ENCODE results near the gene PSMG2. TPM values are rescaled to one million over a fixed set of nuclear protein-coding genes. Genes with fewer than 3 reads are reported as not detected.

PSMG2 gene
- total and polyA plus RNA-seq, 9 of the 15 experiments (the other 6 are each of a cell fraction or from before 2014, with no cell fraction given) = 59.9 to 271 (median 111) TPM

DNA sequence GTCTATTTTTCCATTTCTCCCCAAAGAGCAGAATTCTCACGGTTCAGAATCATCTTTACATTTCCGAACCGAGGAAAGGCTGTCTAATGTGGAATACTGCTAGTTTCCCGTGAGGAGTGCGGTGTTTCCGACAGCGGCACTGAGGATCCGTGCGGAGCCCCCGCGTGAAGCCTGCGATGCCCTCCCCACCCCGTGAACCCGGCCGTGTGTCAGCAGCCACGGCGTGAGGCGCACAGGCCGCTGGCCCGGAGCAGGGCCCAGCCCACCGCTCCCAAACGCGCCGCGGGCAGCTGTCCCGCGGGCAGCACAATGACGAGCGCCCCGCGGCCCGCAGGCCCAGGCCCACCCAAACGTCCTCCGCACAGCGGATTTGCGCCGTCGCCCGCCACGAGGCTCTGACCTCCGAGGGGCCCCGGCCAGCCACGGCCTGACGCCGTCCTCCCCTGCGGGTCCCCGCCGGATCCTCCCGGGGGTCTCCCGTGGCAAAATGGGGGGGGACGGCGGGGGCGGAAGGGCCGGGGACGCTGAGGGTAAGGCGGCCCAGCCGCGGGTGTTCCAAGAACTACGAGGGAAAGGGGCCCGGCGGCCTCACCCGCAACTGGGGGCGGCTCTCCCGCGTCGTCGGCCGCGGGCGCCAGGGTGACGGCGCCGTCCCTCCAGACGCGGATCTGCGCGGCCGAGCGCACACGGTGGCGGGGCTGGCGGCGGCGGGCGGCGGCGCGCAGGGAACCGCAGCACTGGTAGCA is 45.7 kb upstream of the PSMG2 start (continued):
- no peak for TF ChIP-seq PURB (CRISPR knock-in tag; IDR thresholded peaks at IDR 0.05; ENCODE audit: low read depth)
- TF ChIP-seq POLR3G (IDR thresholded peaks at IDR 0.05; ENCODE audit: extremely low read depth, insufficient read length, insufficient replicate concordance) = no peak
- TF ChIP-seq JUNB (CRISPR knock-in tag; conservative IDR thresholded peaks at IDR 0.05) = no peak
- TF ChIP-seq ZNF282 (CRISPR knock-in tag; IDR thresholded peaks at IDR 0.05) = no peak
- no peak for TF ChIP-seq ZFP36 (IDR thresholded peaks at IDR 0.05; ENCODE audit: low read depth, low read length, partially characterized antibody)
- no peak for TF ChIP-seq HNRNPL (IDR thresholded peaks at IDR 0.05; ENCODE audit: low read depth, low read length)
- TF ChIP-seq ATF1 (CRISPR knock-in tag; IDR thresholded peaks at IDR 0.05) = no peak
- 0 out of 2 replicates have a peak, but pooled peaks have one; percentile 47 for TF ChIP-seq ATF1 (tag; IDR thresholded peaks at IDR 0.05)
- TF ChIP-seq ZNF311 (CRISPR knock-in tag; IDR thresholded peaks at IDR 0.05) = no peak
- no peak for TF ChIP-seq BHLHE40 (IDR thresholded peaks at IDR 0.05; ENCODE audit: low read length)
- 0 out of 4 replicates have a peak, but pooled peaks of 1 of the 2 experiments have one; percentile 28 for TF ChIP-seq HDAC1 (IDR thresholded peaks at IDR 0.05)
- no peak for TF ChIP-seq NELFE (IDR thresholded peaks at IDR 0.05; ENCODE audit: insufficient read depth, insufficient read length)
- TF ChIP-seq, protein P1, sequence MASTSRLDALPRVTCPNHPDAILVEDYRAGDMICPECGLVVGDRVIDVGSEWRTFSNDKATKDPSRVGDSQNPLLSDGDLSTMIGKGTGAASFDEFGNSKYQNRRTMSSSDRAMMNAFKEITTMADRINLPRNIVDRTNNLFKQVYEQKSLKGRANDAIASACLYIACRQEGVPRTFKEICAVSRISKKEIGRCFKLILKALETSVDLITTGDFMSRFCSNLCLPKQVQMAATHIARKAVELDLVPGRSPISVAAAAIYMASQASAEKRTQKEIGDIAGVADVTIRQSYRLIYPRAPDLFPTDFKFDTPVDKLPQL (IDR thresholded peaks at IDR 0.05; ENCODE audit: extremely low read depth, insufficient read length) = no peak
- no peak for TF ChIP-seq ARHGAP35 (IDR thresholded peaks at IDR 0.05; ENCODE audit: partially characterized antibody)
- no peak for TF ChIP-seq RBM15 (IDR thresholded peaks at IDR 0.05; ENCODE audit: insufficient read depth, low read length)
- TF ChIP-seq, protein P2, sequence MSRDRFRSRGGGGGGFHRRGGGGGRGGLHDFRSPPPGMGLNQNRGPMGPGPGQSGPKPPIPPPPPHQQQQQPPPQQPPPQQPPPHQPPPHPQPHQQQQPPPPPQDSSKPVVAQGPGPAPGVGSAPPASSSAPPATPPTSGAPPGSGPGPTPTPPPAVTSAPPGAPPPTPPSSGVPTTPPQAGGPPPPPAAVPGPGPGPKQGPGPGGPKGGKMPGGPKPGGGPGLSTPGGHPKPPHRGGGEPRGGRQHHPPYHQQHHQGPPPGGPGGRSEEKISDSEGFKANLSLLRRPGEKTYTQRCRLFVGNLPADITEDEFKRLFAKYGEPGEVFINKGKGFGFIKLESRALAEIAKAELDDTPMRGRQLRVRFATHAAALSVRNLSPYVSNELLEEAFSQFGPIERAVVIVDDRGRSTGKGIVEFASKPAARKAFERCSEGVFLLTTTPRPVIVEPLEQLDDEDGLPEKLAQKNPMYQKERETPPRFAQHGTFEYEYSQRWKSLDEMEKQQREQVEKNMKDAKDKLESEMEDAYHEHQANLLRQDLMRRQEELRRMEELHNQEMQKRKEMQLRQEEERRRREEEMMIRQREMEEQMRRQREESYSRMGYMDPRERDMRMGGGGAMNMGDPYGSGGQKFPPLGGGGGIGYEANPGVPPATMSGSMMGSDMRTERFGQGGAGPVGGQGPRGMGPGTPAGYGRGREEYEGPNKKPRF (IDR thresholded peaks at IDR 0.05; ENCODE audit: low read depth, low read length) = no peak
- TF ChIP-seq ZNF41 (CRISPR knock-in tag; conservative IDR thresholded peaks at IDR 0.05) = no peak
- TF ChIP-seq MCM5 (IDR thresholded peaks at IDR 0.05; ENCODE audit: low read depth) = no peak
- TF ChIP-seq CCNT2 (IDR thresholded peaks at IDR 0.05; ENCODE audit: borderline replicate concordance, extremely low read depth, insufficient read length, low read depth, low read length) = no peak
- no peak; the same call in 1 of the 2 replicates for TF ChIP-seq MTA3 (IDR thresholded peaks at IDR 0.05; ENCODE audit: borderline replicate concordance)
- no peak for TF ChIP-seq SMARCA4 (IDR thresholded peaks at IDR 0.05)
- TF ChIP-seq, protein P3, sequence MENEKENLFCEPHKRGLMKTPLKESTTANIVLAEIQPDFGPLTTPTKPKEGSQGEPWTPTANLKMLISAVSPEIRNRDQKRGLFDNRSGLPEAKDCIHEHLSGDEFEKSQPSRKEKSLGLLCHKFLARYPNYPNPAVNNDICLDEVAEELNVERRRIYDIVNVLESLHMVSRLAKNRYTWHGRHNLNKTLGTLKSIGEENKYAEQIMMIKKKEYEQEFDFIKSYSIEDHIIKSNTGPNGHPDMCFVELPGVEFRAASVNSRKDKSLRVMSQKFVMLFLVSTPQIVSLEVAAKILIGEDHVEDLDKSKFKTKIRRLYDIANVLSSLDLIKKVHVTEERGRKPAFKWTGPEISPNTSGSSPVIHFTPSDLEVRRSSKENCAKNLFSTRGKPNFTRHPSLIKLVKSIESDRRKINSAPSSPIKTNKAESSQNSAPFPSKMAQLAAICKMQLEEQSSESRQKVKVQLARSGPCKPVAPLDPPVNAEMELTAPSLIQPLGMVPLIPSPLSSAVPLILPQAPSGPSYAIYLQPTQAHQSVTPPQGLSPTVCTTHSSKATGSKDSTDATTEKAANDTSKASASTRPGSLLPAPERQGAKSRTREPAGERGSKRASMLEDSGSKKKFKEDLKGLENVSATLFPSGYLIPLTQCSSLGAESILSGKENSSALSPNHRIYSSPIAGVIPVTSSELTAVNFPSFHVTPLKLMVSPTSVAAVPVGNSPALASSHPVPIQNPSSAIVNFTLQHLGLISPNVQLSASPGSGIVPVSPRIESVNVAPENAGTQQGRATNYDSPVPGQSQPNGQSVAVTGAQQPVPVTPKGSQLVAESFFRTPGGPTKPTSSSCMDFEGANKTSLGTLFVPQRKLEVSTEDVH (IDR thresholded peaks at IDR 0.05; ENCODE audit: low read depth, partially characterized antibody) = no peak
- peak; percentile 29 for TF ChIP-seq TAF1 (IDR thresholded peaks at IDR 0.05; ENCODE audit: control insufficient read depth, extremely low read depth, insufficient read depth, low read length, severe bottlenecking)
- TF ChIP-seq MAFG (tag; conservative IDR thresholded peaks at IDR 0.05) = no peak

Data from K562 (cell line).